ENCODE data around the gene SDHAF2. TPM values are rescaled to one million over a fixed set of nuclear protein-coding genes. Genes with fewer than 3 reads are reported as not detected.
"Not testable (repeated sequence)": the region's sequence is repeated elsewhere in the genome, so short reads cannot be mapped to it uniquely, and the experiment has no call there.

SDHAF2 gene
- total RNA-seq, 4 donors from 2014 or later: 29.0 to 71.0 (median 48.3) TPM

- 72% methylated on average over 5 of the region's 5 CpGs for WGBS
- intact Hi-C loops (cut with DNase I): no loop called here
These were observed 31.1 kb downstream of the SDHAF2 start for GRCh38 chr11:61460986-61461385.

GRCh38 chr11:61467602-61468001 is 37.7 kb downstream of the SDHAF2 start:
- 79% methylated on average over 6 of the region's 6 CpGs for whole genome bisulfite sequencing
- peaks cover 0 to 45% (median 31%) of the 10 kb centered on the region in 4 donors for H3K36me3 ChIP-seq

More at GRCh38 chr11:61460986-61461385, 31.1 kb downstream of the SDHAF2 start:
- peaks cover 12 to 16% (median 15%) of the 10 kb centered on the region in 4 donors for H3K4me1 ChIP-seq
- H3K27ac ChIP-seq (replicated peaks in 1 of 4): peak overlapping the region in 1 of 4 donors; percentile 47
- H3K4me3 ChIP-seq: no peak overlapping the region
- H3K9me3 ChIP-seq: no peaks in the 10 kb centered on the region
- no peak for DNase-seq (ENCODE audit: extremely low spot score)
- peaks cover 0 to 13% (median 6%) of the 10 kb centered on the region in 4 donors for H3K36me3 ChIP-seq
- H3K27me3 ChIP-seq: no peaks in the 10 kb centered on the region
- no peak for TF ChIP-seq POLR2AphosphoS5 (IDR thresholded peaks at IDR 0.05)
- no peak for TF ChIP-seq CTCF (IDR thresholded peaks at IDR 0.05)
- no peak for TF ChIP-seq POLR2A (IDR thresholded peaks at IDR 0.05; ENCODE audit: low read depth)
- no peak for TF ChIP-seq EP300 (IDR thresholded peaks at IDR 0.05)

GRCh38 chr11:61468002-61468401 is 38.1 kb downstream of the SDHAF2 start:
- WGBS: 85% methylated on average over 7 of the region's 7 CpGs
- DNase-seq (ENCODE audit: extremely low spot score): no peak

More at GRCh38 chr11:61467602-61468001, 37.7 kb downstream of the SDHAF2 start:
- H3K27me3 ChIP-seq; H3K9me3 ChIP-seq; intact Hi-C loops (cut with DNase I); H3K4me3 ChIP-seq; H3K27ac ChIP-seq (replicated peaks in 1 of 4); DNase-seq (ENCODE audit: extremely low spot score): not testable (repeated sequence)
- H3K4me1 ChIP-seq: peaks cover 6 to 13% (median 10%) of the 10 kb centered on the region in 4 donors

GRCh38 chr11:61472282-61472681 is 42.4 kb downstream of the SDHAF2 start:
- DNase-seq (ENCODE audit: extremely low spot score): no peak
- 71% methylated on average over 5 of the region's 5 CpGs for WGBS
- H3K27me3 ChIP-seq: no peaks in the 10 kb centered on the region
- peak overlapping the region; percentile 26 to 64 (median 58) for H3K27ac ChIP-seq (replicated peaks in 1 of 4)
- H3K4me3 ChIP-seq: no peak overlapping the region
- H3K36me3 ChIP-seq: peaks cover 0 to 39% (median 28%) of the 10 kb centered on the region in 4 donors
- peaks cover 10 to 23% (median 22%) of the 10 kb centered on the region in 4 donors for H3K4me1 ChIP-seq
- no peak for TF ChIP-seq POLR2A (IDR thresholded peaks at IDR 0.05; ENCODE audit: low read depth)
- no peak for TF ChIP-seq EP300 (IDR thresholded peaks at IDR 0.05)
- peak in 1 of 2 donors; percentile 7 for TF ChIP-seq POLR2AphosphoS5 (IDR thresholded peaks at IDR 0.05)
- no peak for TF ChIP-seq CTCF (IDR thresholded peaks at IDR 0.05)
- intact Hi-C loops (cut with DNase I): no loop called here
- H3K9me3 ChIP-seq: no peaks in the 10 kb centered on the region

More at GRCh38 chr11:61468002-61468401, 38.1 kb downstream of the SDHAF2 start:
- TF ChIP-seq POLR2A (IDR thresholded peaks at IDR 0.05; ENCODE audit: low read depth): no peak
- H3K4me3 ChIP-seq: no peak overlapping the region
- H3K27ac ChIP-seq (replicated peaks in 1 of 4): peak overlapping the region in 1 of 4 donors; percentile 0
- intact Hi-C loops (cut with DNase I): no loop called here
- no peaks in the 10 kb centered on the region for H3K9me3 ChIP-seq
- peaks cover 0 to 41% (median 29%) of the 10 kb centered on the region in 4 donors for H3K36me3 ChIP-seq
- H3K27me3 ChIP-seq: no peaks in the 10 kb centered on the region
- peaks cover 6 to 17% (median 13%) of the 10 kb centered on the region in 4 donors for H3K4me1 ChIP-seq

- peaks cover 0 to 38% (median 25%) of the 10 kb centered on the region in 4 donors for H3K36me3 ChIP-seq
- intact Hi-C loops (cut with DNase I): no loop called here
- no peak for DNase-seq (ENCODE audit: extremely low spot score)
These were observed 42.9 kb downstream of the SDHAF2 start for GRCh38 chr11:61472868-61473267.

More at GRCh38 chr11:61472868-61473267, 42.9 kb downstream of the SDHAF2 start:
- no peak for TF ChIP-seq EP300 (IDR thresholded peaks at IDR 0.05)
- TF ChIP-seq CTCF (IDR thresholded peaks at IDR 0.05): no peak
- TF ChIP-seq POLR2AphosphoS5 (IDR thresholded peaks at IDR 0.05): no peak
- TF ChIP-seq POLR2A (IDR thresholded peaks at IDR 0.05; ENCODE audit: low read depth): no peak
- WGBS: 50% methylated on average over 5 of the region's 5 CpGs
- Histone ChIP-seq H3K9me3 (no peaks in the 10 kb centered on the region), H3K4me3 (no peak overlapping the region), H3K27me3 (peaks cover 0 to 2% (median under 1%) of the 10 kb centered on the region in 4 donors), H3K27ac (replicated peaks in 1 of 4) (peak overlapping the region; percentile 18 to 64 (median 58)), H3K4me1 (peaks cover 15 to 29% (median 28%) of the 10 kb centered on the region in 4 donors)
